ENCODE measurements around the gene GSAP.
"Not testable (repeated sequence)": the region's sequence is repeated elsewhere in the genome, so short reads cannot be mapped to it uniquely, and the experiment has no call there.

The GSAP gene, protein sequence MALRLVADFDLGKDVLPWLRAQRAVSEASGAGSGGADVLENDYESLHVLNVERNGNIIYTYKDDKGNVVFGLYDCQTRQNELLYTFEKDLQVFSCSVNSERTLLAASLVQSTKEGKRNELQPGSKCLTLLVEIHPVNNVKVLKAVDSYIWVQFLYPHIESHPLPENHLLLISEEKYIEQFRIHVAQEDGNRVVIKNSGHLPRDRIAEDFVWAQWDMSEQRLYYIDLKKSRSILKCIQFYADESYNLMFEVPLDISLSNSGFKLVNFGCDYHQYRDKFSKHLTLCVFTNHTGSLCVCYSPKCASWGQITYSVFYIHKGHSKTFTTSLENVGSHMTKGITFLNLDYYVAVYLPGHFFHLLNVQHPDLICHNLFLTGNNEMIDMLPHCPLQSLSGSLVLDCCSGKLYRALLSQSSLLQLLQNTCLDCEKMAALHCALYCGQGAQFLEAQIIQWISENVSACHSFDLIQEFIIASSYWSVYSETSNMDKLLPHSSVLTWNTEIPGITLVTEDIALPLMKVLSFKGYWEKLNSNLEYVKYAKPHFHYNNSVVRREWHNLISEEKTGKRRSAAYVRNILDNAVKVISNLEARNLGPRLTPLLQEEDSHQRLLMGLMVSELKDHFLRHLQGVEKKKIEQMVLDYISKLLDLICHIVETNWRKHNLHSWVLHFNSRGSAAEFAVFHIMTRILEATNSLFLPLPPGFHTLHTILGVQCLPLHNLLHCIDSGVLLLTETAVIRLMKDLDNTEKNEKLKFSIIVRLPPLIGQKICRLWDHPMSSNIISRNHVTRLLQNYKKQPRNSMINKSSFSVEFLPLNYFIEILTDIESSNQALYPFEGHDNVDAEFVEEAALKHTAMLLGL
- 19.4 to 35.0 reads per million in 2 donors for total RNA-seq

DNA sequence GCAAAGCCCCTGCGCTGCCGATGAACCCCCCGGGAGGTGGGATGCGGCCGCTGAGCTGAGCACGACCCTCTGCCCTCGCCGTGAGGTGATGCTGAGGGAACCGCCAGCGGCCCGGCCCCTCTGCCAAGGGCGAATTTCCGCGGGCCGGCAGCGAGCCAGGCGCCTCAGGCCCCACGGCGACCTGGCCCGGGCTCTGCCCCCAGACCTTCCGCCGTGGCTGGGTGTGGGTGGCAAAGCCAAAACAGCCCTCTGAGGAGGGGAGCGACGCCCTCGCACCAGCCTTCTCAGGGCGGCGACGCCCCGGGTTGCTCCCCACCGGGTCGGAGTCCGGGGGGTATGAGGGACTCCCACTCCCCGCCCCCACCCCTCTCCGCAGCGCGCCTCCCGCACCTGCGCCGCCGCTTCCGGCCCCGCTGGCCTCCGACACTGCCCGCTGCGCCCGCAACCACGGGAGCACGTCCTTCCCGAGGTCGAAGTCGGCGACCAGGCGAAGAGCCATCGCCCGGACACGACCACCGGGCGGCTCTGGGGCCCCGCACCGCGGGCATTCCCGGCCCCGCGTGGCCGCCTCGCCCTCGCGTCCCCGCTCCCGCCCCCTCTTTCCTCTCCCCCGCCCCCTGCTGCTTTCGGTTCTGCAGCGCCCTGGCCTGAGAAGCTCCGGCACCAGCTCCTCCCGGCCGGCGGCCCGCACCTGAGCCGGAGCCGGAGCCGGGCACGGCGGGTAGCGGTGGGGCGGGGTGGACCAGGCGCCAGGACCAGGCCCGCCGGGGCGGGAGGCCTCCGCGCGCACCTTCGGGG, at the start of gene GSAP:
Gene GSAP, minus strand, starts transcription at position 527 of the 798 bp plus-strand sequence. Its CDS starts 28 bp downstream, at position 499.
- peak; percentile 37 for DNase-seq

DNA sequence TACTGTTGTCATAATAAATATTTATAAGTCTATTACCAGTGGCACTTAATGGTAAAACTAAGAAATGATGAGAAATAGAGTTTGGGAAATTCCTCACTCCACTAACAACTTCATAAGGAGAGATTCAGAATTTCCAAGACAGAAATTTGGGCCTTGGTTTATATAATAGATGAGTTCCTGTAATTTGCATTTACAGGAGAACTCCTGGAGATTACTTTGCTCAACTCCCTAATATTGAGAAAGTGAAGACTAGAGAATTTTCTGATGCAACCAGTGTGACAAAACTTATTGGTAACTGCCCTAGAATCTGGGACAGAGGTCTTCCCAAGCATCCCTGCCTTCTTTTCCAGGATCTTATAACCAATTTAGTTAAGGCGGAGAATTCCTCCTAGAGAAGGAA, 49.1 kb upstream of the GSAP start:
- DNase-seq = no peak

DNA sequence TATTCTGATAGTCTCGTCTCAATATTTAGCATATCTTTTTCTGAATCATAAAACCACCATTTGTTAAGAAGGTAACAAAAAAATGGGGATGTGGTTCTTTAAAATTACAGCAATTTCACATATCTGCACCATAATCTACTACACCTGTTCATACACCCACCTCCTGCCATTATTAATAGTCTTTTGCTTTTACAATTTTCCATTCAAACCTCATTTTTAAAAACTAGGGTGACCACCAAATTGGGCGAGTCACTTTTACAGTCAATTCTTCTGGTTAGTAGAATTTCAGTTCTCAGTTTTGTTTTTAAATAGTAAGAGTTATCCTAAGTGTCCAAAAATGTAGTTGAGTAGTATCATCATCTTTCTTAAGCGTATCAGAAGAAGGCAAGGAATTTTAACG, 48.4 kb upstream of the GSAP start:
- DNase-seq = no peak

DNA sequence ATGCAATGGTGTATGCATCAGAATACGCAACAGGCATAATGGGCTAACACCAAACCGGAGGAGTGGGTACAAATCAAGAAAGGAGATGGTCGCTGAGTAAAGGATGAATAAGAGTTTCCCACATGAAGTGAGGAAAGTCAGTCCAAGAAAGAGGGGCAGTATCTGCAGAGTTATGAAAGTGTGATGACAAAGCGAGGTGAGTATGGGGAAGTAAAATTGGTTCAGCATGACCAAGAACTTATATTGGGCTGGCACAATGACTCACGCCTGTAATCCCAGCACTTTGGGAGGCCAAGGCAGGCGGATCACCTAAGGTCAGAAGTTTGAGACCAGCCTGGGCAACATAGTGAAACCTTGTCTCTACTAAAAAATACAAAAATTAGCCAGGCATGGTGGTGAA, 47.5 kb upstream of the GSAP start:
- DNase-seq = not testable (repeated sequence)

DNA sequence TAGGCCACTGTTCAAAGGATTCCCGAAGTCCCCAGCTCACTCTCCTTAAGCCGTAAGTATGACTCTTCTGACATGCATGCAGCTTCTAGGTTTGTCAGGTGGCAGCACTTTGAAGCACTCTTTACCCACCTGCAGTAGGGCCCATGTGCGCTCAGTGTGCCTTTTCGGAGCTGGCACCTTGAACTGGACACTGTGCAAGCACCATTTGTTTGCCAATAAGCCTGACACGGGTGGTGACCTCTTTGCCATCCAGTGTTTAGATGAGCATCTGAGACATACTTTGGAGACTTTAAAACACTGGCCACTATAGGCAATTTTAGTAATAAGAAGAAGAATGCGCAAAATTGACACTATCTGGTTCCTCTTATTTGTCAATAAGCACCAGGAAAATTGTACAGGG, 45.7 kb upstream of the GSAP start:
- no peak for DNase-seq

DNA sequence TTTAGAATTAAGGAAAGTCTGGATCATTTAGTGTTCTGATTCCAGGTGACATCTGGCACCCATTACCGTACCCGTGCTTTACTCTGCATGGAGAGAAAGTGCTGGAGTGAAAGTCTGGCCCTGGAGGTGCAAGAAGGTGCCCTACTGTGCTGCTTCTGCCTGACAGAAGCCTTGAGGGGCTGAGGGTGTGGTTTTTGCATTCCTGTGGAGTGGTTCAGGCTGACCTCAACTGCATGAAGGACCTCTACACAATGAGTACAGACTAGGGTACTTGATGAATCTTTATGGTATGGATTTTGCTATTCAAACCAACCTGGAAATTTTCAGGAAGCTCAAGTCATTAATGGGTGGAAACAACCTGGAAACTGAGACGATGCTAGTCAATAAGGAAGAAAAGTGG, 45.1 kb upstream of the GSAP start:
- no peak for DNase-seq

DNA sequence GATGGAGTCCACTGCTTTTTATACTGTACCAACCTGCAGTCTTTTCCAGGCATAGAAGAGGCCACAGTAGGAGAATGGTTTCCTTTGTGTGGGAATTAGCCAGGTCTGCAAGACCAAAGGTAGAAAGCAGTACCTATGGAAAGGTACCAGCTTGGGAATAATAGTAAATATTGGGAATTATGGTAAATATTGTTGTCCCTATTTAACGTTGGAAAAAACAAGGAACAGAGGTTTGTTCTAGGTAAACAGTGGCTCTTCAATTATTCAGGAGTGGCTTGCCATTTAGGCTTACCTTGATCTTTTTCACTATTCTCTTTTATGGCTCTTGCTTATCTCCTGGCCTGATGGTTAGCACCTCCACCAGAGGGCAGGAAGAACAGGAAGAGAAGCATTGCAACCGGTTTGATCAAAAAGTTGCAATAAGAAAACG, 43.9 kb upstream of the GSAP start:
- DNase-seq = no peak

DNA sequence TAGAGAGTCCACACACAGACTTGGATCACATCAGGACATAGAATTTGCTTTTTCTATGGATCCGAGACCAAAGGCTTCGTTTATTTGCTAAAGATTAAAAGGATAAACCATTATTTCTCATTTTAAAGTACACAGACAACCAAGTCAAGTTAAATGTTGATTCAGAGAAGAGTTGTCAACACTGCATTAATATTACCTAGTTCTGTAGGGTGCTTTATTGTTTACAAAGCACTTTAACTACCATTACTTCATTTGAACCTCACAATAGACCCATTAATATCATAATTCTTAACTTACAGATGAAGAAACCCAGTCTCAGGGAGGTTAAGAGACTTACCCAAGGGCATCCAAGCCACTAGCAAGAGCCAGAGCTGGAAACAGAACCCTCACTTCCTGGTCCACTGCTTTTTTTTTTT, 43.2 kb upstream of the GSAP start:
- no peak for DNase-seq

DNA sequence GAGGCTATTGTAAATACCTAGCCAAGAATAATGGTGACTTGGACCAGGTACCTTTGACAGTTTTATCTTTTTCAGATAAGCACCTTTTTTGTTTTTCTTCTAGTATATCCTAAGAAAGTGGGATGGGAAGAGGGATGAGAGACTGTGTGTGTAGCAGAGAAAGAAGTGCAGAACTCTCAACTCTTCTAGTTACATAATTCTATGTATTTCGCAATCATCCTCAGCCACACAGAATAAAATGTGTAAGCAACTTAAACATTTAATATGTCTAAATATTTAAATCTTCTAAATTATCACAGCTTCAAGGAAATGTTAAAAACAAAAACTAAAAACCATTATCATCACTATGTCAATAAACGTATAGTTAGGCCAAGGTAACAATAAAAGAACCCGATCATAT, 42.6 kb upstream of the GSAP start:
- DNase-seq = no peak

DNA sequence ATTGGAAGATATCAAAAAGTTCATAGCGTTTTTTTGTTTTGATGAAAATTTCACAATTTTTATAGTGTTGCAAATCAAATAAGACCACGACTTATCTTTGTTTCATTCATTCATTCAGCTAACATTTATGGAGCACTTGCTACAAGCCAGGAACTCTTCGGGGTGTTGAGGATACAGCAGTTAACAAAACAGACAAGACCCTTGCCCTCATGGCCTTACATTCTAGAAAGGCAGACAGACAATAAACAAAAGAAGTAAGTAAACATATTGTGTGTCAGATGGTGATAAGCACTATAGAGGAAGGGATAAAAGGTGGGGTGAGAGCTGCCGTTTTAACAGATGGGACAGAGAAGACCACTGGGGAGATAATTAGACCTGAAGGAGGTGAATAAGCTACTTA, 41.6 kb upstream of the GSAP start:
- DNase-seq = no peak

DNA sequence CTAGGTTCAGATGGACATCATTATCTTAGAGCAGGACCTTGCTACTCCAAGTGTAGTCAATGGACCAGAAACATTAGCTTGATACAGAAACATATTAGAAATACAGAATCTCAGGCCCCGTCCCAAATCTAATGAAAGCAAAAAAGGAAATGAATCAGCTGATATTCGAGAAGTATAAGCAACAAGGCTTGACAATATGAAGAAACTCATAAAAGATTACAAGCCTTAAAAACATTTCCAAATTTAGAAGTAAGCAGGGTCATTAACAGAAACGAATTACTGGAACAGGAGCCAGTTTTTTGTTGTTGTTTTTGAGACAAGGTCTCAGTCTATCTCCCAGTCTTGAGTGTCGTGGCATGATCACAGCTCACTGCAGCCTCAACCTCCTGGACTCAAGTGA, 40.5 kb upstream of the GSAP start:
- DNase-seq = no peak

DNA sequence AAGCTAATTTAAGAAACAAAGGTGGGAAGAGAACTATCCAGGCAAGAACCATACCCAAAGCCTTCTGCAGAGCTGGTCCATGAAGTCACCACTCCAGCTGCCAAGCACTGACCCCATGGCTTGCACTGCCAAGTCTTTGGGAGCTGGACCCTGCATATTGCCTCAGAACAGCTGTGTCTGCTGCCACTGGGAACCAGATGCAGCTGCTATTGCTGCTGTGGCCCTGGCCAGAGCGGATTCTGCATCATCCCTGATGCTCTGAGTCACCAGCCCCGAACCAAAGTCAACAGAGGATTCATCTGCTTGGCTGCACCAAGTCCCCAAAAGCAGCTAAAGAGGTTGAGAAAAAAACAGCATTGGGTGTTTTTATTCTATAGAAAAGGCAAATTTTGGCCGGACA, 39.2 kb upstream of the GSAP start:
- DNase-seq = no peak

DNA sequence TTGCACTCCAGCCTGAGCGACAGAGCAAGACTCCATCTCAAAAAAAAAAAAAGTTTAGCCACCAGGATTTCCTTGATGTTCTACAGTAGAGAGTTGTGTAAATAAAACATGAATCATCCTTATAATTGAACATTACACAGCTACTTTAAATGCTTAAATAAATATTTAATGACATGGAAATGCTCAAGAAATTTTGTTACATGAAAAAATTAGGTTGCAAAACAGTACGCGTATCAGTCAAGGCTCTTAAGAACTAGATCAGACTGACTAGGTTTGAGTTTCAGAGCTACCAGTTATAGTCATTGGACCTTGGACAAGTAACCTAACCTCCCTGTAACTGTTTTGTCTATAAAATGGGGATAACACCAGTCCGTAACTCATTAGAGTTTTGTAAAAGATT, 38.7 kb upstream of the GSAP start:
- DNase-seq = no peak

DNA sequence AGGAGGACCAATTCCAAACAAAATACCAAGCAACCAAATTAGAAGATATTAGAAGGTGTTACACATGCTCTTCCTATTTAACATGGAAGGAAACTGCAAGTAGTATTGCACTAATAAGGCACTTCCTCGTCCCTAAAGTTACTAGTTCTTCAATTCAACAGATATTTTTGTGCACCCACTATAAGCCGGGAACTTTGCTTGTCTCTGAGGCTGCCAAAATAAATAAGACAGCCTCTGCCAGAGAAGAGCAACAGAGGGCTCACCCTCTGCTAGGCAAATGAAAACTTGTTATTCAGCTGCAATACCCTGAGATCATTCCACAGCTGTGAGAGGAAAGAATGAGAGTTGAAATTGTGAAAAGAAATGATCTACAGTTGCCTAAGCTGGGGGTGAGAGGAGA, 37.4 kb upstream of the GSAP start:
- no peak for DNase-seq

DNA sequence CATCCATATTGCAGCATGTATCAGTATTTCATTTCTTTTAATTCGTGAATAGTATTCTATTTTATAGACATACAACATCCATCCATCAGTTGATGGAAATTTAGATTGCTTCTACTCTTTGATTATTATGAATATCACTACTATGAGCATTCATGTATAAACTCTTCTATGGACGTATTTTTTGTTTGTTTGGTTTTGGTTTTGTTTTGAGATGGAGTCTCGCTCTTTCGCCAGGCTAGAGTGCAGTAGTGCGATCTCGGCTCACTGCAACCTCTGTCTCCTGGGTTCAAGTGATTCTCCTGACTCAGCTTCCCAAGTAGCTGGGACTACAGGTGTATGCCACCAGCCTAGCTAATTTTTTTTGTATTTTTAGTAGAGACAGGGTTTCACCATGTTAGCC, 35.8 kb upstream of the GSAP start:
- not testable (repeated sequence) for DNase-seq

DNA sequence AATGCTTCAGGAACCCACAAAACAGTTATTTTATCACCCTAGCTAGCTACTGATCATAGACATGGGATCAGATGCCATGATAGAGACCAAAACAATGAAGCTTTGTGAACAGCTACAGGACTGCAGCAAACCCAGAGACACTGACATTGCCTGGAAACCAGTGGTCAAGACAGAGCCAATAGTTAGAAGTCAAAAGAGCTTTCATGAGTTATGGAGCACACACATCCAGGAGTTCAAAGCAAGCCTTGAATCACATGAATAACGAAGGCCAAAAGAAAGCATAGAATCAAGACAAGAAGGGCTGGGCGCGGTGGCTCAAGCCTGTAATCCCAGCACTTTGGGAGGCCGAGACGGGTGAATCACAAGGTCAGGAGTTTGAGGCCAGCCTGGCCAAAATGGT, 34.5 kb upstream of the GSAP start:
- no peak for DNase-seq

DNA sequence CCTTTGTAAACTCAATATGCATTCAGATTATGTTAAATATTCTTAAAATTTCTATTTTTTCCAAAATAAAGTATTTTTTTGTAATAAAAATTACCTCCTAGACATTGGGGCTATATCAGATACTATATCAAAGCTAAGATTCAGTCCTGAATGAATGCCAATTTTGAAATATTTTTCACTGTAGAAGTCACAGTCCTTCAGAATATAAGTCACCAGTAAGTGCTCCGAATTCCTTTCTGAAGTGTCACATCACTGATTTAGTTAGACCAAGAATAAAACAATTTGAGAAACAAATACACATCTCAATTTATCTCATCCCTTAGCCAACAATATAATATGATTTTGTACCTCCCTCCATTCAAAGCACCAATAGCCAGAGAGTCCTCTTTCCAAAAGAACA, 33.9 kb upstream of the GSAP start:
- DNase-seq = no peak

DNA sequence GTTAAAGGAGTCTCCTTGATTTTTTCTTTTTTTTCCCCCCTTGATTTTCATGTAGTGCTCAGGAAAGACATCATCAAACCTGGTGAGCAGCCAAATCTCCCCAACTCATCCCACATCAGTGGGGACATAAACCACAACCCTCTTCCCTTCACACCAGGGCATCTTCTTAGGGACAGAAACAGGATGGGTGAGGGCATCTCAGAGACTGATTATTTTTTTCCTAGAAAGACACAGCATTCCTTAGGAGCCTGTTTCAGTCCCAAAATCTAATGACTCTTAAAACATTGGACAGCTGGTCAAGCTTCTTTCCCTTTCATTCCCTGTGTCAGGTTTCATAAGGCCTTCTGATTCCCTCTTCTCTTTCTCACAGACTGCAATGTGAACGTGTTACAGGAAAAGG, 31.5 kb upstream of the GSAP start:
- DNase-seq = no peak

DNA sequence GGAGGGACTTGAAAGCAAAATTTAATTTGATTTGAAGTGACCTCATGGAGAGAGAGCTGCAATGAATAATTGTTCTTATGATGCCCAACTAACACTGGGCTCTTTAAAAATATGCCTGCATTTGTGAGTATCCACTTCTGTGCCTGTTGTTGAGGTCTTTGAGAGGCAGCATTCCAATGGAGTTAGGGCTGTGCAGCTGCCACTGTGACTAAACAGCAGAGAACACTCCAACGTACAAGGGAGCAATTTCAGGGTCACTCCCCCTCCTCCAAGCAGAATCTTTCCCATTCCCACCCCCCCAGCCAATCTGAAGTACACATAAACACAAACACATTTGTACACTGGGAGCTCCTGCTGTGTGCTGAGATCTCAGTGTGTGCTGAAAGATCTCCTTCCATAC, 28.0 kb upstream of the GSAP start:
- DNase-seq = no peak

DNA sequence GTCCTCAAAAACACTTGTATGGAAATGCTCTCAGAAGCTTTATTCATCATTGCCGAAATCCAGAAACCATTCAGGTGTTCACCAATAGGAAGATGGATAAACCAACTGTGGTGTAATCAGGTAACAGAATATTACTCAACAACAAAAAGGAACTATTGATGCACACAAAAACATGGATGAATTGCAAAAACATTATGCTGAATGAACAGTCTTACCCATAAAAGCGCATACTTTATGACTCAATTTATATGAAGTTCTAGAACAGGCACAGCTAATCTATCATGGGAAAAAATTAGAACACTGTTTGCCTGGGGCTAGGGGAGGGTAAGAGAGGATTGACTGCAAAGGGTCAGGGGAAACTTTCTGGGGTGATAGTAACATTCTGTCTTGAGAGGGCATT, 26.9 kb upstream of the GSAP start:
- DNase-seq = no peak

DNA sequence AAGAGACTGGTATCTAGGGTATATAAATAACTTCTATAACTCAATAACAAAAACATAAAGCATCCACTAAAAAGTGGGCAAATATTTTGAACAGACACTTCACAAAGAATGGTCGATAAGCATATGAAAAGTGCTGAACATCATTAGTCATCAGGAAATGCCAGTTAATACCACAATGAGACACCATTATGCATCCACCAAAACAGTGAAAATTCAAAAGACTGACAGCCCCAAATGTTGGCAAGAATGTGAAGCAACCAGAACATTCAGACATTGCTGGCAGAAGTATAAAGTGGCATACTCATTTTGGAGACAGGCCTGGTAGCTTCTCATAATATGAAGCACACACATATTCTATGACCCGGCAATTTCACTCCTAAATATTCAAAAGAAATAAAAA, 26.5 kb upstream of the GSAP start:
- DNase-seq = no peak

DNA sequence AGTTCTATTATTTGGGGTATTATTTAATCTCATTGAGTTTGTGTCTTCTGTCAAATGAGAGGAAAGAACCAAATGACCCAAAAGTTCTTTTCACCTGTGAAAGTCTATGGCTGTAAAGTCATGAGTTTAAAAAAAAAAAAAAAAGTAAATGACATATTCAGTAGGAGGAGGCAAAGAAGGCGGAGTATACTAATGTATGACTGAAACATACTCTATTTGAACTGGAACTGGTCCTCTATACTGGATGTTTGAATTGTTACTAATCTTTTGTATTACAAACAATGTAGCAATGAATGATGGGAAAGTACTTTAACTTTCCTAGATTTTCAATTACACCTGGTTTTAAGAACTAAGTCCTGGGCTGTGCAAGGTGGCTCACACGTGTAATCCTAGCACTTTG, 24.9 kb upstream of the GSAP start:
- no peak for DNase-seq

DNA sequence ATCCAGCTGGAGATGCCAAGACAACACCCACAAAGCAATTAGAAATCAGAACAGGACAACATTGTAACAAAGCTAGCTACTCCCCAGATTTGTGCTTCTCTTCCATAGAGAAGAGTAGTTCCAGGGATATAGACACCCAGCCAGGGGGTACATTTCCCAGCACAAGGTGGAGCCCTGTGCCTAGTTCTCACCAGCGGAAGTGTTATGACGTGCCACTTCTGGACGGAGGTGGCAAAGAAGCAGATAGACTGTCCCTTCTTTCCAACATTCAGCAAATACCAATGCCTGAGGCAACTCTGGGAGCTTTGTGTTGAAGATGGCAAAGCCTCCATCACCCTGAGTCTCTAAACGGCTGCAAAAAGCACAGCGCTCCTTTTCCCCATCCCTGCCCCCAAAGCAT, 23.4 kb upstream of the GSAP start:
- no peak for DNase-seq
